ENCODE results near the gene LRRC31. TPM values are rescaled to one million over a fixed set of nuclear protein-coding genes. Genes with fewer than 3 reads are reported as not detected.

LRRC31 gene
- total and polyA plus RNA-seq, 2 of the 8 experiments (the other 6 are each of a cell fraction or from before 2014, with no cell fraction given), result not detected

DNA sequence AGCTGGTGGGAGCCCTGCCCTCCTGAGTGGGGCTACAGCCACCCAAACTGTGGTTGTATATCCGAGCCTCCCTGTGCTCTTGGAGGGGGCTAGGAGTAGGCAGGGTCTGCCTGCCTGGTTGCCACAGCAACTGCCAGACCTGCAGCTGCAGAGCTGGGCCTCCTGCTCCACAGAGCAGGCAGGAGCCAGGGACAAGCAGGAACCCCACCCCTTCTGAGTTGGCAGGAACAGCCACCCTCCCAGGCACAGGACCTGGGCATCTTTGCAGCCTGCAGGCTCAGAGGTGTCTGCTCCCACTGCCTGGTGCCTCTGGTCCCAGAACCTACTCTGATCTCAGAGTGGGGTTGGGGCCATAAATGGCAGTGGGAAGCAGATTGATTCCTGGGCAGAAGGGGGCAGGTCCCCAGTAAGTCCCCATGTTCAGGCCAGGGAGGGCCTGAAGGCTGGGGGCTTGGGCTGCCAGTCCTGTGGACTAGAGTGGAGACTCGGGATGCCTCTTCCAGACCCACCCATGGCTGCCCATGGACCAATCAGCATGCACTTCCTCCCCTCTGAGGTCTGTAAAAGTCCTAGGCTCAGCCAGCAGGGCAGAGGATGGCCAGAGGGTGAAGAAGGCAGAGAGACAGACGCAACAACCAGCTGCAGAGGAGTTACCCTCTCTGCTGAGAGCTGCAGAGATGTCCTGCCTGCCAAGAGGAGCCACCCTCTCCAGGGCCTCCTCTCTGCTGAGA lies 10.3 kb upstream of the LRRC31 start:
- Histone ChIP-seq H3K23ac (ENCODE audit: insufficient read length) (no peak overlapping the region), H3K27me3 (replicated peaks in 1 of 4; ENCODE audit: control insufficient read depth in 3 of 4, extremely low read depth in 1 of 4, insufficient read depth in 3 of 4, low read length in 3 of 4) (no peaks in the 10 kb centered on the region), H2AK5ac (ENCODE audit: low read depth, low read length) (no peak overlapping the region), H3K27ac (ENCODE audit: low read depth, low read length) (no peak overlapping the region), H4K5ac (ENCODE audit: insufficient read length, low read depth, low read length) (no peak overlapping the region), H3K4me1 (replicated peaks in 1 of 4; ENCODE audit: control insufficient read depth in 3 of 4, insufficient read depth in 4 of 4, low read length in 3 of 4) (no peaks in the 10 kb centered on the region), H3K23me2 (ENCODE audit: low read depth, low read length) (no peaks in the 10 kb centered on the region), H3K14ac (ENCODE audit: insufficient read length) (no peak overlapping the region), H4K91ac (replicated peaks; ENCODE audit: insufficient read length, low read length) (no peak overlapping the region), H3K79me2 (ENCODE audit: control insufficient read depth in 1 of 2, insufficient read depth in 2 of 2, low read length in 2 of 2) (no peaks in the 10 kb centered on the region), H2AFZ (ENCODE audit: low read length) (no peak overlapping the region; the same call in 1 of the 2 replicates), H3K4me3 (ENCODE audit: extremely low read depth in 1 of 4, insufficient read depth in 2 of 4, low read depth in 3 of 4, low read length in 4 of 4) (no peak overlapping the region), H4K8ac (ENCODE audit: extremely low read depth, insufficient read depth, low read length) (peak overlapping the region; percentile 68; the same call in 1 of the 2 replicates), H2BK12ac (ENCODE audit: low read depth, low read length) (no peak overlapping the region), H3K9me3 (ENCODE audit: insufficient read depth in 2 of 2, low read depth in 1 of 2, low read length in 1 of 2) (no peaks in the 10 kb centered on the region), H3K4ac (replicated peaks; ENCODE audit: insufficient read length, low read depth, low read length) (no peak overlapping the region), H3K4me2 (ENCODE audit: insufficient read depth in 1 of 2, low read depth in 2 of 2, low read length in 2 of 2) (no peak overlapping the region), H3K56ac (replicated peaks; ENCODE audit: insufficient read length, low read depth, low read length) (no peak overlapping the region), H3K79me1 (ENCODE audit: low read depth, low read length) (no peaks in the 10 kb centered on the region), H2BK120ac (replicated peaks; ENCODE audit: low read depth, low read length) (no peak overlapping the region), H3K18ac (ENCODE audit: extremely low read depth, low read length) (no peak overlapping the region), H4K20me1 (replicated peaks in 1 of 2; ENCODE audit: control insufficient read depth in 1 of 2, insufficient read depth in 2 of 2, low read length in 2 of 2) (no peaks in the 10 kb centered on the region), H3K9ac (replicated peaks in 1 of 4; ENCODE audit: extremely low read depth in 1 of 4, low read depth in 3 of 4, low read length in 3 of 4) (no peak overlapping the region), H3K36me3 (ENCODE audit: control insufficient read depth in 2 of 4, insufficient read depth in 4 of 4, low read length in 3 of 4) (no peaks in the 10 kb centered on the region), H2BK20ac (ENCODE audit: low read length) (no peak overlapping the region), H2BK5ac (ENCODE audit: low read depth, low read length) (no peak overlapping the region), H2BK15ac (ENCODE audit: low read length) (no peak overlapping the region)
- POLR2A ChIA-PET (ENCODE audit: partially characterized antibody), result no interaction called here
- WGBS, 2 experiments (ENCODE audit: extremely low coverage in 1 of 2, insufficient coverage in 1 of 2, insufficient read length in 1 of 2, insufficient replicate concordance in 2 of 2, low coverage in 1 of 2, low lambda C conversion rate in 2 of 2, missing lambda C conversion rate in 1 of 2), result 90% methylated on average over 3 of the region's 3 CpGs; no CpG with 5 or more reads in 1 of the 2 experiments
- no peak for FAIRE-seq
- CTCF ChIA-PET (ENCODE audit: partially characterized antibody), result interaction anchor here (0.6 to 2.4 kb wide), 5 partner anchors 14 to 174 kb away, joined by 3 to 5 read pairs (median 3); no protein-coding TSS in a partner anchor
- no peak for DNase-seq (ENCODE audit: low read depth in 1 of 2, low spot score in 2 of 2)
- TF ChIP-seq CBX8 (IDR thresholded peaks at IDR 0.05; ENCODE audit: borderline replicate concordance, low read depth, low read length) (no peak), SAP30 (IDR thresholded peaks at IDR 0.05; ENCODE audit: insufficient read depth, insufficient replicate concordance, low read length) (no peak)
